HepG2 (cell line): ENCODE measurements around the gene XRN1. TPM values are rescaled to one million over a fixed set of nuclear protein-coding genes. Genes with fewer than 3 reads are reported as not detected.

ENCODE experiments used
- ATAC-seq: fragments of 200-7000 bp; cut with Tn5 transposase; 3 replicates; pipeline ENCODE4 v1.9.1; 2020; ENCODE audit warnings: mild to moderate bottlenecking, moderate library complexity
- BruUV-seq: library from RNA; stranded (reverse); fragments of 400-500 nt; replicated peaks from 2 replicates; lab custom pipeline; 2021; lab: Mats Ljungman, UMichigan
- CTCF ChIA-PET: fragments of 300-600 bp; formaldehyde crosslinking; extraction: SDS; loops from one replicate; lab custom pipeline; 2021; ENCODE audit warnings: low total read pairs, inconsistent platforms, low intra/inter-chr PET ratio; lab: Yijun Ruan, JAX
- POLR2A ChIA-PET: fragments of 350-600 bp; sonication (Branson Sonifier 250); formaldehyde crosslinking; loops from one replicate; lab custom pipeline; 2020; ENCODE audit warnings: antibody characterized with exemption, inconsistent platforms; lab: Yijun Ruan, JAX
- DNase-seq: peaks from one replicate; pipeline ENCODE4 v3.0.0-alpha.2; 2015; ENCODE audit warnings: low spot score
- FAIRE-seq: peaks from 3 replicates; lab custom pipeline; 2011; peaks lifted over from hg19 to GRCh38; lab: Jason Lieb, UNC
- H2AFZ ChIP-seq: one replicate; pipeline ENCODE4 v1.6.1; 2011; ENCODE audit warnings: low read length, inconsistent platforms
- H3K27ac ChIP-seq: fragments of 300-600 bp; 3 replicates; pipeline ENCODE4 v1.8.0; 2011; ENCODE audit warnings: mixed run types, mild to moderate bottlenecking, mixed read lengths, low read length, inconsistent platforms; ENCODE audit not compliant: insufficient read depth; ENCODE audit errors: extremely low read length
- H3K27me3 ChIP-seq, 2 experiments: fragments of 200-600 bp in 1 of 2; 2 replicates in 1 of 2; 3 replicates in 1 of 2; pipeline versions ENCODE4 v1.6.0 to v1.8.0; 2011; ENCODE audit warnings: low read length in 2 of 2, mild to moderate bottlenecking in 2 of 2, moderate library complexity in 2 of 2, inconsistent platforms in 1 of 2; ENCODE audit not compliant: insufficient read depth in 2 of 2, control insufficient read depth in 1 of 2
- H3K36me3 ChIP-seq, 2 experiments: fragments of 200-600 bp in 1 of 2; replicated peaks in 1 of 2; 2 replicates in 1 of 2; 3 replicates in 1 of 2; pipeline versions ENCODE4 v1.5.1 to v1.8.0; 2011; ENCODE audit warnings: low read length in 2 of 2, inconsistent platforms in 1 of 2; ENCODE audit not compliant: insufficient read depth in 2 of 2, control insufficient read depth in 1 of 2
- H3K4me1 ChIP-seq: 2 replicates; pipeline ENCODE4 v1.5.1; 2012; ENCODE audit warnings: low read length, inconsistent platforms; ENCODE audit not compliant: insufficient read depth
- H3K4me2 ChIP-seq: 2 replicates; pipeline ENCODE4 v1.6.0; 2011; ENCODE audit warnings: low read depth, low read length, inconsistent platforms
- H3K4me3 ChIP-seq, 3 experiments: fragments of 200-600 bp in 1 of 3; sonication (generic), shearing (Covaris generic) in 1 of 3; replicated peaks in 1 of 3; 2 replicates each; pipeline ENCODE4 v1.5.1; 2011 to 2016; ENCODE audit warnings: low read length in 3 of 3, inconsistent platforms in 2 of 3, low read depth in 2 of 3, mild to moderate bottlenecking in 2 of 3, control low read depth in 1 of 3, mixed read lengths in 1 of 3; ENCODE audit not compliant: insufficient read depth in 1 of 3
- H3K79me2 ChIP-seq: one replicate; pipeline ENCODE4 v1.6.1; 2011; ENCODE audit warnings: low read length, inconsistent platforms; ENCODE audit not compliant: insufficient read depth
- H3K9ac ChIP-seq: 2 replicates; pipeline ENCODE4 v1.6.0; 2011; ENCODE audit warnings: mild to moderate bottlenecking, low read depth, low read length, inconsistent platforms; ENCODE audit not compliant: insufficient read depth
- H3K9me3 ChIP-seq: 2 replicates; pipeline ENCODE4 v1.5.1; 2012; ENCODE audit warnings: mild to moderate bottlenecking, low read length
- H4K20me1 ChIP-seq: 2 replicates; pipeline ENCODE4 v1.6.0; 2011; ENCODE audit warnings: inconsistent platforms, mild to moderate bottlenecking, low read length, moderate library complexity; ENCODE audit not compliant: insufficient read depth
- ADNP ChIP-seq: sonication (generic); formaldehyde crosslinking; IDR thresholded peaks from 2 replicates; pipeline ENCODE4 v1.4.0; 2020; ENCODE audit warnings: missing genetic modification reagents
- CCAR2 ChIP-seq: fragments of 200-400 bp; formaldehyde crosslinking; optimal IDR thresholded peaks from 2 replicates; pipeline ENCODE3; 2018; ENCODE audit warnings: low read depth, mild to moderate bottlenecking, low read length, moderate library complexity
- CREM ChIP-seq, 2 experiments: sonication (generic) in 1 of 2; formaldehyde crosslinking in 1 of 2; IDR thresholded peaks; 2 replicates each; pipeline versions ENCODE4 v1.4.0 to v1.6.1; 2016 to 2020; ENCODE audit warnings: antibody characterized with exemption in 1 of 2, mild to moderate bottlenecking in 1 of 2, missing genetic modification reagents in 1 of 2
- ESRRA ChIP-seq: sonication (generic); formaldehyde crosslinking; IDR thresholded peaks from 2 replicates; pipeline ENCODE4 v1.5.1; 2020; ENCODE audit warnings: mild to moderate bottlenecking, low read depth, missing genetic modification reagents
- FOXJ3 ChIP-seq: sonication (generic); formaldehyde crosslinking; IDR thresholded peaks from 2 replicates; pipeline ENCODE4 v1.4.0; 2020; ENCODE audit warnings: missing genetic modification reagents, mild to moderate bottlenecking, borderline replicate concordance
- KLF6 ChIP-seq: IDR thresholded peaks from 2 replicates; pipeline ENCODE4 v1.8.0; 2016; ENCODE audit warnings: missing biosample characterization, missing genetic modification reagents
- PHF21A ChIP-seq: sonication (generic); formaldehyde crosslinking; IDR thresholded peaks from 2 replicates; pipeline ENCODE4 v1.5.0; 2020; ENCODE audit warnings: mild to moderate bottlenecking, missing genetic modification reagents
- TFE3 ChIP-seq: IDR thresholded peaks from 2 replicates; pipeline ENCODE4 v1.6.1; 2016
- ZBTB10 ChIP-seq: sonication (generic); formaldehyde crosslinking; IDR thresholded peaks from 2 replicates; pipeline ENCODE4 v1.4.0; 2020; ENCODE audit warnings: missing genetic modification reagents, borderline replicate concordance
- ZNF121 ChIP-seq: sonication (generic); formaldehyde crosslinking; IDR thresholded peaks from 2 replicates; pipeline ENCODE4 v1.5.0; 2020; ENCODE audit warnings: mild to moderate bottlenecking, missing genetic modification reagents
- ZNF160 ChIP-seq: sonication (generic); formaldehyde crosslinking; IDR thresholded peaks from 2 replicates; pipeline ENCODE4 v1.8.0; 2022; ENCODE audit warnings: mild to moderate bottlenecking, inconsistent platforms, missing genetic modification reagents
- ZNF234 ChIP-seq: sonication (generic); formaldehyde crosslinking; conservative IDR thresholded peaks from 2 replicates; pipeline ENCODE4 v1.5.1; 2020; ENCODE audit warnings: mild to moderate bottlenecking, missing genetic modification reagents
- ZNF235 ChIP-seq: sonication (generic); formaldehyde crosslinking; IDR thresholded peaks from 2 replicates; pipeline ENCODE4 v1.8.1; 2023; ENCODE audit warnings: mild to moderate bottlenecking, missing genetic modification reagents, borderline replicate concordance
- ZNF562 ChIP-seq: sonication (generic); formaldehyde crosslinking; IDR thresholded peaks from 2 replicates; pipeline ENCODE4 v1.8.0; 2022; ENCODE audit warnings: missing genetic modification reagents, borderline replicate concordance
- ZNF569 ChIP-seq: sonication (generic); formaldehyde crosslinking; IDR thresholded peaks from 2 replicates; pipeline ENCODE4 v1.5.0; 2020; ENCODE audit warnings: mild to moderate bottlenecking, missing genetic modification reagents, moderate library complexity, borderline replicate concordance
- ZNF724P ChIP-seq: sonication (generic); formaldehyde crosslinking; IDR thresholded peaks from 2 replicates; pipeline ENCODE4 v1.8.0; 2022; ENCODE audit warnings: missing genetic modification reagents, borderline replicate concordance
- ZNF737 ChIP-seq: sonication (generic); formaldehyde crosslinking; IDR thresholded peaks from 2 replicates; pipeline ENCODE4 v1.5.0; 2020; ENCODE audit warnings: missing genetic modification reagents, mild to moderate bottlenecking, borderline replicate concordance
- ZNF75D ChIP-seq: sonication (generic); formaldehyde crosslinking; IDR thresholded peaks from 2 replicates; pipeline ENCODE4 v1.8.1; 2023; ENCODE audit warnings: missing genetic modification reagents, mild to moderate bottlenecking, borderline replicate concordance
- ZNF891 ChIP-seq: sonication (generic); formaldehyde crosslinking; IDR thresholded peaks from 2 replicates; pipeline ENCODE4 v1.5.0; 2020; ENCODE audit warnings: mild to moderate bottlenecking, missing genetic modification reagents
- ZSCAN29 ChIP-seq: sonication (generic); formaldehyde crosslinking; conservative IDR thresholded peaks from 2 replicates; pipeline ENCODE4 v1.4.0; 2020; ENCODE audit warnings: mild to moderate bottlenecking, missing genetic modification reagents
- WGBS: methylation state at CpG from one replicate; pipeline ENCODE4 v1.1.6; 2017; ENCODE audit warnings: low lambda C conversion rate; 5-methylcytosine and 5-hydroxymethylcytosine counted together
- in situ Hi-C: cut with HindIII; loops from 2 replicates; pipeline ENCODE4 v1.10.0; 2017; ENCODE audit warnings: low pct_unique_long_range_greater_than_20kb; ENCODE audit not compliant: extremely low pct_ligation_motif_present
- intact Hi-C: fragments of 100-400 bp; cut with micrococcal nuclease; formaldehyde crosslinking; loops from one replicate; pipeline ENCODE4 v1.10.0; 2022; ENCODE audit not compliant: unreplicated experiment
- polyA plus RNA-seq, 8 experiments: library from polyadenylated mRNA; depleted of rRNA in 3 of 8; stranded (reverse) in 7 of 8; unstranded in 1 of 8; fragments of >200 nt; fragmentation: Illumina TruSeq in 4 of 8; extraction: Trizol in 4 of 8; gene quantifications; 2 replicates each; pipeline versions ENCODE4 v1.2.1 to v1.2.3, GENCODE V29; 2011 to 2016; ENCODE audit warnings: low read depth in 4 of 8, missing spikeins in 1 of 8, mixed read lengths in 1 of 8; ENCODE audit not compliant: insufficient read depth in 1 of 8
- total RNA-seq, 5 experiments: library from RNA; depleted of rRNA; stranded (reverse); fragments of >200 nt; fragmentation: Illumina TruSeq; extraction: Trizol; gene quantifications; 2 replicates each; pipeline ENCODE4 v1.2.3, GENCODE V29; 2016; ENCODE audit warnings: low read depth in 1 of 5

The XRN1 gene
- total and polyA plus RNA-seq, 2 of the 13 experiments (the other 11 are each of a cell fraction or from before 2014, with no cell fraction given) = 13.2 to 13.3 TPM

GRCh38 chr3:142484912-142485435 lies 37.1 kb upstream of the XRN1 start (continued):
- no peak for TF ChIP-seq ZBTB10 (CRISPR knock-in tag)
- no peak for TF ChIP-seq ZSCAN29
- no peak for TF ChIP-seq TFE3
- TF ChIP-seq ZNF234 (CRISPR knock-in tag) = no peak
- TF ChIP-seq ZNF891 (CRISPR knock-in tag) = no peak
- no peak for TF ChIP-seq KLF6
- TF ChIP-seq ZNF562 (CRISPR knock-in tag) = no peak
- no peak for TF ChIP-seq ZNF569

GRCh38 chr3:142481196-142481595 lies 33.4 kb upstream of the XRN1 start:
- FAIRE-seq (no peak), ATAC-seq (no peak), DNase-seq (no peak)
- H3K9me3 ChIP-seq = peaks cover 7% of the 10 kb centered on the region
- H3K4me2 ChIP-seq = no peak overlapping the region
- H3K27me3 ChIP-seq = no peaks in the 10 kb centered on the region
- no peaks in the 10 kb centered on the region for H3K79me2 ChIP-seq
- 92% methylated on average over 2 of the region's 2 CpGs for WGBS
- H3K9ac ChIP-seq = no peak overlapping the region
- H3K36me3 ChIP-seq = peaks cover 0 to 13% of the 10 kb centered on the region in 2 experiments; a peak in 1 of 5 replicates
- ChIA-PET POLR2A (no interaction called here), CTCF (no interaction called here)
- no peak overlapping the region for H3K4me3 ChIP-seq
- in situ Hi-C loops (no loop called here), intact Hi-C loops (no loop called here)
- no peak overlapping the region for H3K27ac ChIP-seq
- H3K4me1 ChIP-seq = no peaks in the 10 kb centered on the region
- no peak overlapping the region for H2AFZ ChIP-seq
- no peaks in the 10 kb centered on the region for H4K20me1 ChIP-seq
- no TSS peak for BruUV-seq
- TF ChIP-seq CCAR2 (no peak), ZNF737 (no peak), ZNF75D (CRISPR knock-in tag) (no peak), ZNF235 (CRISPR knock-in tag) (no peak), ZNF121 (CRISPR knock-in tag) (no peak), ESRRA (CRISPR knock-in tag) (no peak), CREM (IDR thresholded peaks at IDR 0.05) (no peak), CREM (CRISPR knock-in tag; IDR thresholded peaks at IDR 0.05) (no peak), FOXJ3 (CRISPR knock-in tag) (no peak), ZNF160 (no peak), ZNF724P (CRISPR knock-in tag) (no peak), ADNP (CRISPR knock-in tag) (no peak), PHF21A (CRISPR knock-in tag) (no peak)
